ENCODE data around the gene CIRBP.

Gene CIRBP

GRCh38 chr19:1257475-1258162, 11.5 kb upstream of the CIRBP start:
- no peak for FAIRE-seq

GRCh38 chr19:1258163-1258492, 11.0 kb upstream of the CIRBP start:
- FAIRE-seq = no peak

GRCh38 chr19:1258707-1259205, 10.4 kb upstream of the CIRBP start:
- FAIRE-seq = no peak

GRCh38 chr19:1259206-1259875, 9.8 kb upstream of the CIRBP start:
- FAIRE-seq = no peak

GRCh38 chr19:1259876-1260748, 9.0 kb upstream of the CIRBP start:
- FAIRE-seq = no peak

- no peak for FAIRE-seq
Observed at GRCh38 chr19:1260749-1261537, 8.2 kb upstream of the CIRBP start.

GRCh38 chr19:1261538-1261797, 7.7 kb upstream of the CIRBP start:
- FAIRE-seq = no peak

- FAIRE-seq = no peak
Observed at GRCh38 chr19:1261798-1262622, 7.1 kb upstream of the CIRBP start.

- FAIRE-seq = no peak
Observed at GRCh38 chr19:1262623-1263123, 6.5 kb upstream of the CIRBP start.

- no peak for FAIRE-seq
Observed at GRCh38 chr19:1263188-1263587, 5.9 kb upstream of the CIRBP start.

GRCh38 chr19:1264801-1265614, 4.1 kb upstream of the CIRBP start:
- FAIRE-seq = no peak

GRCh38 chr19:1265615-1266128, 3.5 kb upstream of the CIRBP start:
- no peak for FAIRE-seq

- no peak for FAIRE-seq
Observed at GRCh38 chr19:1266129-1266915, 2.8 kb upstream of the CIRBP start.

GRCh38 chr19:1266916-1267476, 2.1 kb upstream of the CIRBP start:
- no peak for FAIRE-seq

GRCh38 chr19:1267477-1268225, 1.5 kb upstream of the CIRBP start:
- no peak for FAIRE-seq

GRCh38 chr19:1268226-1269064, 687 bp upstream of the CIRBP start:
- FAIRE-seq = no peak

- FAIRE-seq = no peak
Observed at GRCh38 chr19:1269478-1270212, 513 bp downstream of the CIRBP start.

All from colon (tissue), 2 donors.